Calu3 (cell line): ENCODE measurements around the gene TTBK2. TPM values are rescaled to one million over a fixed set of nuclear protein-coding genes. Genes with fewer than 3 reads are reported as not detected.

ENCODE experiments used
- BruUV-seq: library from RNA; stranded (reverse); fragments of 400-500 nt; replicated peaks from 2 replicates; lab custom pipeline; 2021; lab: Mats Ljungman, UMichigan
- CTCF ChIA-PET: fragments of 300-600 bp; sonication (Branson Sonifier 250); formaldehyde crosslinking; loops from one replicate; lab custom pipeline; 2022; ENCODE audit warnings: antibody characterized with exemption; lab: Charles Lee
- DNase-seq: peaks from one replicate; pipeline ENCODE4 v3.0.0; 2022
- H3K27ac Mint-ChIP-seq: one replicate; pipeline ENCODE4 v1.8.0; 2022; ENCODE audit warnings: mixed read lengths; ENCODE audit not compliant: unreplicated experiment
- H3K27me3 Mint-ChIP-seq: one replicate; pipeline ENCODE4 v1.8.0; 2022; ENCODE audit warnings: mixed read lengths; ENCODE audit not compliant: unreplicated experiment
- H3K36me3 Mint-ChIP-seq: one replicate; pipeline ENCODE4 v1.8.0; 2022; ENCODE audit warnings: mild to moderate bottlenecking, moderate library complexity, mixed read lengths; ENCODE audit not compliant: insufficient read depth, unreplicated experiment
- H3K4me1 Mint-ChIP-seq: one replicate; pipeline ENCODE4 v1.8.0; 2022; ENCODE audit warnings: mild to moderate bottlenecking, low read depth, mixed read lengths; ENCODE audit not compliant: unreplicated experiment
- H3K4me3 Mint-ChIP-seq: one replicate; pipeline ENCODE4 v1.8.0; 2022; ENCODE audit warnings: mild to moderate bottlenecking, low read depth, moderate library complexity, mixed read lengths; ENCODE audit not compliant: unreplicated experiment
- H3K9me3 Mint-ChIP-seq: one replicate; pipeline ENCODE4 v1.8.0; 2022; ENCODE audit warnings: low read depth, mixed read lengths; ENCODE audit not compliant: unreplicated experiment
- CTCF ChIP-seq: fragments of 200-600 bp; IDR thresholded peaks from one replicate; pipeline ENCODE4 v1.8.0; 2022; ENCODE audit warnings: antibody characterized with exemption; ENCODE audit not compliant: unreplicated experiment
- intact Hi-C: fragments of 100-400 bp; cut with micrococcal nuclease; formaldehyde crosslinking; loops from one replicate; pipeline ENCODE4 v1.10.0; 2022; ENCODE audit not compliant: unreplicated experiment
- total RNA-seq: library from RNA; stranded (reverse); gene quantifications from 2 replicates; pipeline ENCODE4 v1.2.3, GENCODE V29; 2022

The TTBK2 gene
- total RNA-seq, 1 experiment from 2014 or later, result 5.3 TPM

- no peak for DNase-seq
- Mint-ChIP-seq H3K4me3 (no peak overlapping the region), H3K27me3 (peaks cover 4% of the 10 kb centered on the region), H3K27ac (no peak overlapping the region), H3K36me3 (no peaks in the 10 kb centered on the region), H3K9me3 (peaks cover 3% of the 10 kb centered on the region), H3K4me1 (no peaks in the 10 kb centered on the region)
- TF ChIP-seq CTCF, result no peak
- no TSS peak for BruUV-seq
- CTCF ChIA-PET, result no interaction called here
- intact Hi-C loops, result no loop called here
These were observed 224.0 kb downstream of the TTBK2 start for GRCh38 chr15:42696626-42697025.

GRCh38 chr15:42695527-42696071 is 225.0 kb downstream of the TTBK2 start:
- no TSS peak for BruUV-seq
- Mint-ChIP-seq H3K36me3 (no peaks in the 10 kb centered on the region), H3K4me3 (no peak overlapping the region), H3K9me3 (peaks cover under 1% of the 10 kb centered on the region), H3K4me1 (no peaks in the 10 kb centered on the region), H3K27me3 (peaks cover 11% of the 10 kb centered on the region), H3K27ac (no peak overlapping the region)
- intact Hi-C loops, result no loop called here
- CTCF ChIA-PET, result no interaction called here
- DNase-seq, result no peak
- no peak for TF ChIP-seq CTCF

GRCh38 chr15:42694398-42694797 is 226.2 kb downstream of the TTBK2 start:
- Mint-ChIP-seq H3K27ac (no peak overlapping the region), H3K36me3 (no peaks in the 10 kb centered on the region), H3K4me3 (no peak overlapping the region), H3K9me3 (no peaks in the 10 kb centered on the region), H3K4me1 (no peaks in the 10 kb centered on the region), H3K27me3 (peaks cover 11% of the 10 kb centered on the region)
- TF ChIP-seq CTCF, result no peak
- CTCF ChIA-PET, result no interaction called here
- no TSS peak for BruUV-seq
- intact Hi-C loops, result no loop called here
- no peak for DNase-seq

GRCh38 chr15:42693942-42694341 is 226.6 kb downstream of the TTBK2 start:
- Mint-ChIP-seq H3K4me3 (no peak overlapping the region), H3K9me3 (no peaks in the 10 kb centered on the region), H3K27ac (no peak overlapping the region), H3K27me3 (peaks cover 11% of the 10 kb centered on the region), H3K4me1 (no peaks in the 10 kb centered on the region), H3K36me3 (no peaks in the 10 kb centered on the region)
- CTCF ChIA-PET, result no interaction called here
- no peak for TF ChIP-seq CTCF
- no peak for DNase-seq
- no TSS peak for BruUV-seq
- intact Hi-C loops, result no loop called here
